WTC11 (cell line): ENCODE results near the gene RIPOR3. TPM values are rescaled to one million over a fixed set of nuclear protein-coding genes. Genes with fewer than 3 reads are reported as not detected.

Experiments used
- ATAC-seq: fragments of 200-7000 bp; cut with Tn5 transposase; 2 replicates; pipeline ENCODE4 v1.10.0; 2021; ENCODE audit warnings: mild to moderate bottlenecking, moderate library complexity
- CTCF ChIA-PET: fragments of 300-600 bp; sonication (Branson Sonifier 250); formaldehyde crosslinking; loops from one replicate; lab custom pipeline; 2021; ENCODE audit warnings: antibody characterized with exemption; lab: Charles Lee
- POLR2A ChIA-PET: fragments of 350-600 bp; sonication (Branson Sonifier 250); formaldehyde crosslinking; loops from one replicate; lab custom pipeline; 2021; ENCODE audit warnings: antibody characterized with exemption; lab: Charles Lee
- DNase-seq: peaks from one replicate; pipeline ENCODE4 v3.0.0; 2021; ENCODE audit warnings: low spot score
- H3K27ac Mint-ChIP-seq: 2 replicates; pipeline ENCODE4 v1.8.0; 2021; ENCODE audit warnings: mixed read lengths
- H3K27me3 Mint-ChIP-seq: 2 replicates; pipeline ENCODE4 v1.8.0; 2021; ENCODE audit warnings: low read depth, mild to moderate bottlenecking, moderate library complexity, mixed read lengths
- H3K36me3 Mint-ChIP-seq: 2 replicates; pipeline ENCODE4 v1.8.0; 2021; ENCODE audit warnings: mixed read lengths
- H3K4me1 Mint-ChIP-seq: 2 replicates; pipeline ENCODE4 v1.8.0; 2022; ENCODE audit warnings: mixed read lengths
- H3K4me3 Mint-ChIP-seq: 2 replicates; pipeline ENCODE4 v1.8.0; 2021; ENCODE audit warnings: mild to moderate bottlenecking, moderate library complexity, mixed read lengths
- H3K9me3 Mint-ChIP-seq: 2 replicates; pipeline ENCODE4 v1.8.0; 2021; ENCODE audit warnings: mixed read lengths
- ARID4B ChIP-seq: sonication (generic); formaldehyde crosslinking; IDR thresholded peaks from 2 replicates; pipeline ENCODE4 v1.8.0; 2023; ENCODE audit warnings: missing genetic modification reagents, mild to moderate bottlenecking, borderline replicate concordance
- CTCF ChIP-seq: fragments of 200-600 bp; IDR thresholded peaks from 2 replicates; pipeline ENCODE4 v1.8.0; 2022; ENCODE audit warnings: antibody characterized with exemption
- FOXP1 ChIP-seq: sonication (generic); formaldehyde crosslinking; IDR thresholded peaks from 2 replicates; pipeline ENCODE4 v1.8.0; 2022; ENCODE audit warnings: missing genetic modification reagents, mild to moderate bottlenecking, moderate library complexity, borderline replicate concordance
- NFATC4 ChIP-seq: fragments of 250-450 bp; sonication (Bioruptor Pico); IDR thresholded peaks from 2 replicates; pipeline ENCODE4 v1.9.0; 2021; ENCODE audit warnings: mild to moderate bottlenecking
- NR3C1 ChIP-seq: sonication (generic); formaldehyde crosslinking; conservative IDR thresholded peaks from 2 replicates; pipeline ENCODE4 v1.8.1; 2023; ENCODE audit warnings: low read depth, mild to moderate bottlenecking, missing genetic modification reagents
- OVOL2 ChIP-seq: fragments of 250-450 bp; sonication (Bioruptor Pico); IDR thresholded peaks from 2 replicates; pipeline ENCODE4 v1.9.0; 2021; ENCODE audit warnings: mild to moderate bottlenecking, borderline replicate concordance
- RORB ChIP-seq: fragments of 250-450 bp; sonication (Bioruptor Pico); IDR thresholded peaks from 2 replicates; pipeline ENCODE4 v1.9.0; 2021; ENCODE audit warnings: mild to moderate bottlenecking
- SP1 ChIP-seq: sonication (generic); formaldehyde crosslinking; conservative IDR thresholded peaks from 2 replicates; pipeline ENCODE4 v1.8.1; 2022; ENCODE audit warnings: missing genetic modification reagents
- ZBTB21 ChIP-seq: sonication (generic); formaldehyde crosslinking; IDR thresholded peaks from 2 replicates; pipeline ENCODE4 v1.8.1; 2023; ENCODE audit warnings: mild to moderate bottlenecking, missing genetic modification reagents, borderline replicate concordance
- ZNF121 ChIP-seq: sonication (generic); formaldehyde crosslinking; IDR thresholded peaks from 2 replicates; pipeline ENCODE4 v1.8.0; 2023; ENCODE audit warnings: missing genetic modification reagents
- total RNA-seq: library from RNA; stranded (reverse); gene quantifications from 3 replicates; pipeline ENCODE4 v1.2.3, GENCODE V29; 2021
- TF ChIP-seq, protein P1 (sequence below): sonication (generic); formaldehyde crosslinking; IDR thresholded peaks from 2 replicates; pipeline ENCODE4 v1.8.1; 2022; ENCODE audit warnings: low read depth, mild to moderate bottlenecking, moderate library complexity, missing genetic modification reagents, borderline replicate concordance
- TF ChIP-seq, protein P2 (sequence below): sonication (generic); formaldehyde crosslinking; IDR thresholded peaks from 2 replicates; pipeline ENCODE4 v1.8.1; 2023; ENCODE audit warnings: mild to moderate bottlenecking, moderate library complexity, missing genetic modification reagents
- TF ChIP-seq, protein P3 (sequence below): fragments of 250-450 bp; sonication (Bioruptor Pico); IDR thresholded peaks from 2 replicates; pipeline ENCODE4 v1.9.0; 2021; ENCODE audit warnings: mild to moderate bottlenecking, borderline replicate concordance
- TF ChIP-seq, protein P4 (sequence below): sonication (generic); formaldehyde crosslinking; IDR thresholded peaks from 2 replicates; pipeline ENCODE4 v1.8.0; 2022; ENCODE audit warnings: mild to moderate bottlenecking, missing genetic modification reagents
- TF ChIP-seq, protein P5 (sequence below): fragments of 250-450 bp; sonication (Bioruptor Pico); conservative IDR thresholded peaks from 2 replicates; pipeline ENCODE4 v1.9.0; 2021; ENCODE audit warnings: mild to moderate bottlenecking

Gene RIPOR3
- total RNA-seq, 1 experiment from 2014 or later: 6.5 TPM

- TF ChIP-seq, protein P1, sequence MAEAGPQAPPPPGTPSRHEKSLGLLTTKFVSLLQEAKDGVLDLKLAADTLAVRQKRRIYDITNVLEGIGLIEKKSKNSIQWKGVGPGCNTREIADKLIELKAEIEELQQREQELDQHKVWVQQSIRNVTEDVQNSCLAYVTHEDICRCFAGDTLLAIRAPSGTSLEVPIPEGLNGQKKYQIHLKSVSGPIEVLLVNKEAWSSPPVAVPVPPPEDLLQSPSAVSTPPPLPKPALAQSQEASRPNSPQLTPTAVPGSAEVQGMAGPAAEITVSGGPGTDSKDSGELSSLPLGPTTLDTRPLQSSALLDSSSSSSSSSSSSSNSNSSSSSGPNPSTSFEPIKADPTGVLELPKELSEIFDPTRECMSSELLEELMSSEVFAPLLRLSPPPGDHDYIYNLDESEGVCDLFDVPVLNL (CRISPR knock-in tag): no peak
- TF ChIP-seq SP1 (no peak), NR3C1 (CRISPR knock-in tag) (no peak)
- TF ChIP-seq, protein P2, sequence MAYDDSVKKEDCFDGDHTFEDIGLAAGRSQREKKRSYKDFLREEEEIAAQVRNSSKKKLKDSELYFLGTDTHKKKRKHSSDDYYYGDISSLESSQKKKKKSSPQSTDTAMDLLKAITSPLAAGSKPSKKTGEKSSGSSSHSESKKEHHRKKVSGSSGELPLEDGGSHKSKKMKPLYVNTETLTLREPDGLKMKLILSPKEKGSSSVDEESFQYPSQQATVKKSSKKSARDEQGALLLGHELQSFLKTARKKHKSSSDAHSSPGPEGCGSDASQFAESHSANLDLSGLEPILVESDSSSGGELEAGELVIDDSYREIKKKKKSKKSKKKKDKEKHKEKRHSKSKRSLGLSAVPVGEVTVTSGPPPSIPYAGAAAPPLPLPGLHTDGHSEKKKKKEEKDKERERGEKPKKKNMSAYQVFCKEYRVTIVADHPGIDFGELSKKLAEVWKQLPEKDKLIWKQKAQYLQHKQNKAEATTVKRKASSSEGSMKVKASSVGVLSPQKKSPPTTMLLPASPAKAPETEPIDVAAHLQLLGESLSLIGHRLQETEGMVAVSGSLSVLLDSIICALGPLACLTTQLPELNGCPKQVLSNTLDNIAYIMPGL (CRISPR knock-in tag): no peak
Measured at GRCh38 chr20:50627747-50628146, 63.6 kb downstream of the RIPOR3 start (continued).

DNA sequence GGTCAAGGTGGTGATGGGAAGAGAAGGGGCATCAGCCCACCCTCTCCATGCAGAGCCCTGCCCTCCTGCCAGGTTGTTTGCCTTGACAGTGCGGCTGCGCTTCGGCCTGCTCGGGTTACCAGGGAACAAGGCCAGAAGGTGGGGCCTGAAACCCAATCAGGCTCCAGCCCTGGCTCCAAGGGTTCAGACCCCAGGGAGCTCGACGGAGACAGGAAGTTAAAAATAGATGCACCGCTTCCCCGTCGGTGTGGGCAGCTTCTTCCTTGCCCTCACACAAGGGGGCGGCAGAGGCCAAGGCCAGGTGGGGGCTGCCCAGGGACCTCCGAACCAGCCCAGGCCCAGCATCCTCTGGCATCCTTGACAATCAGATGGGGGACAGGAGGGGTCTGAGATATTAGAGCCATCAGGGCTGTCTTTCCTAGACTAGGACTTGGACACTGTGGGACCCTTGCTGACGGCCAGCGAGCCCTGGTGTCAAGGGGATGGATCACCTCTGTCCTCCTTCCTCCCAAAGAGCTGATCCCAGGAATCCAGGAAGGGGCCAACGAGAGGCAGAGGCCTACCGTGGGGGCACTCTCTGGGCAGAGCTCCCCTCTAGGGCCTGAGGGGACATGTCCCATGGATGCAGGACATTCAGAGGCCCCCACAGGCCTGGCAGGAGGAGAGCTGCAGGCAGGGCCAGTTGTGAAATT, 65.2 kb downstream of the RIPOR3 start:
- Mint-ChIP-seq H3K27ac (peak overlapping the region; percentile 53; the same call in 1 of the 2 replicates), H3K36me3 (peaks cover 2% of the 10 kb centered on the region), H3K27me3 (no peaks in the 10 kb centered on the region), H3K4me3 (no peak overlapping the region), H3K4me1 (peaks cover 18% of the 10 kb centered on the region), H3K9me3 (peaks cover 7% of the 10 kb centered on the region)
- peak; percentile 91 for DNase-seq
- ChIA-PET CTCF (interaction anchor here (0.6 to 3.7 kb wide), 71 partner anchors 9 to 472 kb away, joined by 3 to 123 read pairs (median 5); partner anchors contain the start of genes BCAS4, DPM1, MOCS3 and PARD6B), POLR2A (interaction anchor here (0.6 to 1.3 kb wide), 3 partner anchors 9 to 162 kb away, joined by 3 to 5 read pairs (median 3); no protein-coding TSS in a partner anchor)
- ATAC-seq: peak; percentile 95
- TF ChIP-seq RORB (CRISPR knock-in tag): no peak
- no peak for TF ChIP-seq FOXP1 (CRISPR knock-in tag)
- TF ChIP-seq SP1: no peak
- TF ChIP-seq NFATC4 (CRISPR knock-in tag): no peak
- no peak for TF ChIP-seq ARID4B
- 0 out of 2 replicates have a peak, but pooled peaks have one; percentile 8 for TF ChIP-seq ZNF121
- TF ChIP-seq OVOL2 (CRISPR knock-in tag): no peak
- peak; percentile 56; the same call in 1 of the 2 replicates for TF ChIP-seq ZBTB21 (CRISPR knock-in tag)
- TF ChIP-seq, protein P3, sequence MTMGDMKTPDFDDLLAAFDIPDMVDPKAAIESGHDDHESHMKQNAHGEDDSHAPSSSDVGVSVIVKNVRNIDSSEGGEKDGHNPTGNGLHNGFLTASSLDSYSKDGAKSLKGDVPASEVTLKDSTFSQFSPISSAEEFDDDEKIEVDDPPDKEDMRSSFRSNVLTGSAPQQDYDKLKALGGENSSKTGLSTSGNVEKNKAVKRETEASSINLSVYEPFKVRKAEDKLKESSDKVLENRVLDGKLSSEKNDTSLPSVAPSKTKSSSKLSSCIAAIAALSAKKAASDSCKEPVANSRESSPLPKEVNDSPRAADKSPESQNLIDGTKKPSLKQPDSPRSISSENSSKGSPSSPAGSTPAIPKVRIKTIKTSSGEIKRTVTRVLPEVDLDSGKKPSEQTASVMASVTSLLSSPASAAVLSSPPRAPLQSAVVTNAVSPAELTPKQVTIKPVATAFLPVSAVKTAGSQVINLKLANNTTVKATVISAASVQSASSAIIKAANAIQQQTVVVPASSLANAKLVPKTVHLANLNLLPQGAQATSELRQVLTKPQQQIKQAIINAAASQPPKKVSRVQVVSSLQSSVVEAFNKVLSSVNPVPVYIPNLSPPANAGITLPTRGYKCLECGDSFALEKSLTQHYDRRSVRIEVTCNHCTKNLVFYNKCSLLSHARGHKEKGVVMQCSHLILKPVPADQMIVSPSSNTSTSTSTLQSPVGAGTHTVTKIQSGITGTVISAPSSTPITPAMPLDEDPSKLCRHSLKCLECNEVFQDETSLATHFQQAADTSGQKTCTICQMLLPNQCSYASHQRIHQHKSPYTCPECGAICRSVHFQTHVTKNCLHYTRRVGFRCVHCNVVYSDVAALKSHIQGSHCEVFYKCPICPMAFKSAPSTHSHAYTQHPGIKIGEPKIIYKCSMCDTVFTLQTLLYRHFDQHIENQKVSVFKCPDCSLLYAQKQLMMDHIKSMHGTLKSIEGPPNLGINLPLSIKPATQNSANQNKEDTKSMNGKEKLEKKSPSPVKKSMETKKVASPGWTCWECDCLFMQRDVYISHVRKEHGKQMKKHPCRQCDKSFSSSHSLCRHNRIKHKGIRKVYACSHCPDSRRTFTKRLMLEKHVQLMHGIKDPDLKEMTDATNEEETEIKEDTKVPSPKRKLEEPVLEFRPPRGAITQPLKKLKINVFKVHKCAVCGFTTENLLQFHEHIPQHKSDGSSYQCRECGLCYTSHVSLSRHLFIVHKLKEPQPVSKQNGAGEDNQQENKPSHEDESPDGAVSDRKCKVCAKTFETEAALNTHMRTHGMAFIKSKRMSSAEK (CRISPR knock-in tag): no peak
- TF ChIP-seq, protein P4, sequence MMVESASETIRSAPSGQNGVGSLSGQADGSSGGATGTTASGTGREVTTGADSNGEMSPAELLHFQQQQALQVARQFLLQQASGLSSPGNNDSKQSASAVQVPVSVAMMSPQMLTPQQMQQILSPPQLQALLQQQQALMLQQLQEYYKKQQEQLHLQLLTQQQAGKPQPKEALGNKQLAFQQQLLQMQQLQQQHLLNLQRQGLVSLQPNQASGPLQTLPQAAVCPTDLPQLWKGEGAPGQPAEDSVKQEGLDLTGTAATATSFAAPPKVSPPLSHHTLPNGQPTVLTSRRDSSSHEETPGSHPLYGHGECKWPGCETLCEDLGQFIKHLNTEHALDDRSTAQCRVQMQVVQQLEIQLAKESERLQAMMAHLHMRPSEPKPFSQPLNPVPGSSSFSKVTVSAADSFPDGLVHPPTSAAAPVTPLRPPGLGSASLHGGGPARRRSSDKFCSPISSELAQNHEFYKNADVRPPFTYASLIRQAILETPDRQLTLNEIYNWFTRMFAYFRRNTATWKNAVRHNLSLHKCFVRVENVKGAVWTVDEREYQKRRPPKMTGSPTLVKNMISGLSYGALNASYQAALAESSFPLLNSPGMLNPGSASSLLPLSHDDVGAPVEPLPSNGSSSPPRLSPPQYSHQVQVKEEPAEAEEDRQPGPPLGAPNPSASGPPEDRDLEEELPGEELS: no peak
- TF ChIP-seq CTCF: peak; percentile 67
- TF ChIP-seq, protein P5, sequence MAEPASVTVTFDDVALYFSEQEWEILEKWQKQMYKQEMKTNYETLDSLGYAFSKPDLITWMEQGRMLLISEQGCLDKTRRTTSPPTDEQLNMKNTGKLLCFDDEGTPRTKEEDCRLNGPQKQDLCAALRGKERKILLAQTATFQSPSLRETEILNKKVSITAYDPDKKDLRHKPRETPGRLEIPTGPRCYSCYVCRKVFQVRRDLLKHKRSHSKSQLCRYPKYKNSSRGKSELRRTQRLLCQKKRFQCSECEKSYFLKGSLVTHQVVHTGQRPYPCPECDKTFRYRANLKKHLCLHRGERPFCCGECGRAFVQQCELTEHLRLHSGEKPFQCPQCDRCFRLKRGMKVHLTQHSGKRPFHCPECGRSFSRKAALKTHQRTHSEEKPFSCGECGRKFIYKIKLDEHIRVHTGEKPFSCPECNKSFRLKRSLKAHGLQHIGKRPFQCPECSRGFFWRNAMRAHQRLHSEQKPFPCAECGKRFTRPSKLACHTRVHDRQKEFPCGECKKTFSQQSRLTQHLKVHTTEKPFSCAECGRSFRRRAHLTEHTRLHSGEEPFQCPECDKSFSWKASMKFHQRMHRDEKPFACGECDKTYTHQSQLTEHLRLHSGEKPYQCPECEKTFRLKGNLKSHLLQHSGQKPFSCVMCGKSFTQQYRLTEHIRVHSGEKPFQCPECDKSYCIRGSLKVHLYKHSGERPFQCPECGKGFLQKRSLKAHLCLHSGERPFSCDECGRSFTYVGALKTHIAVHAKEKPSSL (CRISPR knock-in tag): no peak
